ENCODE data around the gene ZNF76. TPM values are rescaled to one million over a fixed set of nuclear protein-coding genes. Genes with fewer than 3 reads are reported as not detected.
A peak's percentile ranks its signal among the peaks of the same experiment; 100 is the strongest.

Gene ZNF76
- total RNA-seq, 2 experiments from 2014 or later, result 31.0 to 59.5 TPM

DNA sequence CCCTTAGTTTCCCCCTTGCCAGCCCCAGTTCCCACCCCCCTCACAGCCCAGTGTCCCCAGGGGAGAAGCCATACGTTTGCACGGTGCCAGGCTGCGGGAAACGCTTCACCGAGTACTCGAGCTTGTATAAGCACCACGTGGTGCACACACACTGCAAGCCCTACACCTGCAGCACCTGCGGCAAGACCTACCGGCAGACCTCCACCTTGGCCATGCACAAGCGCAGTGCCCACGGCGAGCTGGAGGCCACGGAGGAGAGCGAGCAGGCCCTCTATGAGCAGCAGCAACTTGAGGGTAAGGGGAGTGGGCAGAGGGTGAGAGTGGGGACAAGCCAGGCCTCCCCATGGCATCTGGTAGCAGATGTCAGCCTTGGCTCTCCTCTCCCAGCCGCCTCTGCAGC lies 33.0 kb downstream of the ZNF76 start:
- Histone ChIP-seq H3K9me2 (ENCODE audit: insufficient read depth, low read length) (no peaks in the 10 kb centered on the region), H3K9me3 (ENCODE audit: low read length) (no peaks in the 10 kb centered on the region), H3K4me1 (ENCODE audit: insufficient read depth, low read length, poor library complexity, severe bottlenecking) (peaks cover 19% of the 10 kb centered on the region), H3K79me2 (ENCODE audit: insufficient read depth, low read depth, low read length) (no peaks in the 10 kb centered on the region), H3K4me2 (ENCODE audit: low read length) (no peak overlapping the region), H2AFZ (ENCODE audit: low read length) (no peak overlapping the region), H4K20me1 (ENCODE audit: insufficient read depth, low read length) (no peaks in the 10 kb centered on the region), H3K36me3 (ENCODE audit: insufficient read depth, low read length) (peaks cover 76% of the 10 kb centered on the region), H3K27ac (ENCODE audit: low read depth, low read length, poor library complexity, severe bottlenecking) (no peak overlapping the region), H3K4me3 (ENCODE audit: low read depth, low read length, poor library complexity, severe bottlenecking) (no peak overlapping the region)
- intact Hi-C loops (cut with micrococcal nuclease; ENCODE audit: unreplicated experiment), result no loop called here
- CTCF ChIA-PET (ENCODE audit: unreplicated experiment), result no interaction called here
- BruUV-seq (replicated peaks), result no TSS peak
- DNase-seq (ENCODE audit: low spot score), result peak; percentile 39
- POLR2A ChIA-PET, result interaction anchor here (0.9 kb wide), 1 partner anchor 25 kb away, joined by 4 read pairs; no protein-coding TSS in a partner anchor
- TF ChIP-seq EZH2phosphoT487 (IDR thresholded peaks at IDR 0.05; ENCODE audit: borderline replicate concordance, low read depth, low read length) (no peak), CTCF (conservative IDR thresholded peaks at IDR 0.05; ENCODE audit: low read length) (no peak)

DNA sequence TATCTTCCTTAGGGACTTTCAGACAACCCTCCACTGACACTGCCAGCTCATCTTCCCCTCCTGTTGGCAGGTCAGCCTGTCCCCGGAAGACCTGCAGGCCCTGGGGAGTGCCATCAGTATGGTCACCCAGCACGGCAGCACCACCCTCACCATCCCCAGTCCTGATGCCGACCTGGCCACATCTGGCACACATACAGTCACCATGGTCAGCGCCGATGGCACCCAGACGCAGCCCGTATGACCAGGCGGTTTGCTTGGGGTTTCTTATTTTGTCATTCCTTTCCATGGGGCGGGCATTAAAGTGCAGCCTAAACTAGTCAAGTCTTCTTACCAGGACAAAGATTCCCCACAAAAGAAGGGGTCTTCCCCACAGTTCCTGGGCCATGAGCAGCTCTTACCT lies 34.1 kb downstream of the ZNF76 start:
- Histone ChIP-seq H3K79me2 (ENCODE audit: insufficient read depth, low read depth, low read length) (peaks cover 10% of the 10 kb centered on the region; the same call in 1 of the 2 replicates), H3K4me2 (ENCODE audit: low read length) (no peak overlapping the region), H3K9me3 (ENCODE audit: low read length) (no peaks in the 10 kb centered on the region), H3K4me1 (ENCODE audit: insufficient read depth, low read length, poor library complexity, severe bottlenecking) (peaks cover 28% of the 10 kb centered on the region), H3K4me3 (ENCODE audit: low read depth, low read length, poor library complexity, severe bottlenecking) (no peak overlapping the region), H3K9me2 (ENCODE audit: insufficient read depth, low read length) (no peaks in the 10 kb centered on the region), H4K20me1 (ENCODE audit: insufficient read depth, low read length) (no peaks in the 10 kb centered on the region), H3K36me3 (ENCODE audit: insufficient read depth, low read length) (peaks cover 65% of the 10 kb centered on the region), H2AFZ (ENCODE audit: low read length) (no peak overlapping the region), H3K27ac (ENCODE audit: low read depth, low read length, poor library complexity, severe bottlenecking) (no peak overlapping the region)
- ChIA-PET CTCF (ENCODE audit: unreplicated experiment) (no interaction called here), POLR2A (interaction anchor here (0.6 kb wide), 1 partner anchor 54 kb away, joined by 3 read pairs; no protein-coding TSS in a partner anchor)
- no peak for DNase-seq (ENCODE audit: low spot score)
- no peak for TF ChIP-seq EZH2phosphoT487 (IDR thresholded peaks at IDR 0.05; ENCODE audit: borderline replicate concordance, low read depth, low read length)
- no peak for TF ChIP-seq CTCF (conservative IDR thresholded peaks at IDR 0.05; ENCODE audit: low read length)
- intact Hi-C loops (cut with micrococcal nuclease; ENCODE audit: unreplicated experiment), result no loop called here
- no TSS peak for BruUV-seq (replicated peaks)

- peaks cover 17% of the 10 kb centered on the region; the same call in 1 of the 2 replicates for H3K79me2 ChIP-seq (ENCODE audit: insufficient read depth, low read depth, low read length)
- DNase-seq (ENCODE audit: low spot score), result peak; percentile 71
- TF ChIP-seq EZH2phosphoT487 (IDR thresholded peaks at IDR 0.05; ENCODE audit: borderline replicate concordance, low read depth, low read length), result no peak
- peak; percentile 96 for TF ChIP-seq CTCF (conservative IDR thresholded peaks at IDR 0.05; ENCODE audit: low read length)
- no peak overlapping the region for H3K27ac ChIP-seq (ENCODE audit: low read depth, low read length, poor library complexity, severe bottlenecking)
- H3K36me3 ChIP-seq (ENCODE audit: insufficient read depth, low read length), result peaks cover 61% of the 10 kb centered on the region
- H3K4me1 ChIP-seq (ENCODE audit: insufficient read depth, low read length, poor library complexity, severe bottlenecking), result peaks cover 36% of the 10 kb centered on the region
- H4K20me1 ChIP-seq (ENCODE audit: insufficient read depth, low read length), result no peaks in the 10 kb centered on the region
- intact Hi-C loops (cut with micrococcal nuclease; ENCODE audit: unreplicated experiment), result no loop called here
- ChIA-PET CTCF (ENCODE audit: unreplicated experiment) (no interaction called here), POLR2A (no interaction called here)
- BruUV-seq (replicated peaks), result no TSS peak
- no peaks in the 10 kb centered on the region for H3K9me2 ChIP-seq (ENCODE audit: insufficient read depth, low read length)
- no peak overlapping the region for H3K4me2 ChIP-seq (ENCODE audit: low read length)
- no peak overlapping the region for H2AFZ ChIP-seq (ENCODE audit: low read length)
- H3K9me3 ChIP-seq (ENCODE audit: low read length), result no peaks in the 10 kb centered on the region
- H3K4me3 ChIP-seq (ENCODE audit: low read depth, low read length, poor library complexity, severe bottlenecking), result no peak overlapping the region
Measured at GRCh38 chr6:35294308-35294945, 34.9 kb downstream of the ZNF76 start.

Data from OCI-LY7 (cell line).